Heart left ventricle (tissue), 13 donors: ENCODE data around the gene PACS2.

ENCODE experiments used
- CTCF ChIP-seq, 12 donors: fragments of 200-600 bp; sonication (generic) in 4 of 12; IDR thresholded peaks; one replicate each; pipeline versions ENCODE4 v1.5.0 to v1.8.0; 2018 to 2022; ENCODE audit warnings: antibody characterized with exemption in 12 of 12, mild to moderate bottlenecking in 5 of 12
- POLR2A ChIP-seq, 2 donors: fragments of 450-650 bp; IDR thresholded peaks; one replicate each; pipeline ENCODE4 v1.6.1; 2017; ENCODE audit warnings: antibody characterized with exemption in 2 of 2, mild to moderate bottlenecking in 2 of 2, moderate library complexity in 2 of 2
- donor health status: ischemic (EF 13 %, LVEDD 7.1; RV severe dilation, severe dysfunction).
- donor health status: DM: no; HTN: yes; CAD: no.
- donor health status: DM: no; HTN: no; CAD: no.
- donor health status: ischemic (EF 25% LVEDD 6.9; RV normal size, moderate dysfunction).
- donor health status: ischemic (EF 25% LVEDD 5.7; RV mildly dilated, moderate dysfunction).
- donor health status: ischemic (EF 35%, LVEDD 5.7; RV mildly dilated, moderate dysfunction).
- donor health status: nonischemic (EF 11% LVEDD 7.7; RV severe dilation, severe dysfunction).
- donor health status: DM: yes; HTN: yes; CAD: no.
- donor health status: PGD.
- donor health status: ischemic (EF 29% LVEDD 5.4; RV normal size, mild dysfunction).
- donor health status: nonischemic (EF 23%, LVEDD 6.1; RV moderate dilation, normal function).

- TF ChIP-seq CTCF (IDR thresholded peaks at IDR 0.05) (no peak), POLR2A (IDR thresholded peaks at IDR 0.05) (no peak)
Measured at GRCh38 chr14:105375635-105376057, 61.1 kb downstream of the PACS2 start.
